PC-9 (cell line): Measurements from ENCODE around the gene FAM78B.

ENCODE experiments used
- CTCF ChIP-seq: fragments of 200-600 bp; sonication (generic); conservative IDR thresholded peaks from 2 replicates; pipeline ENCODE4 v1.6.1; 2017; ENCODE audit warnings: mixed run types, antibody characterized with exemption, mild to moderate bottlenecking, moderate library complexity
- EZH2 ChIP-seq: fragments of 200-600 bp; sonication (generic); IDR thresholded peaks from 2 replicates; pipeline ENCODE4 v1.8.0; 2017; ENCODE audit warnings: antibody characterized with exemption, low read depth

- TF ChIP-seq EZH2: no peak
- TF ChIP-seq CTCF: no peak
Observed at GRCh38 chr1:166087734-166088571, 78.8 kb downstream of the FAM78B start.
